Neural cell (in vitro differentiated cells): Measurements from ENCODE around the gene AGRP. TPM values are rescaled to one million over a fixed set of nuclear protein-coding genes. Genes with fewer than 3 reads are reported as not detected.

ENCODE experiments used
- H2AFZ ChIP-seq: fragments of 200-600, 300-800 bp; sonication (generic), shearing (Covaris generic); 2 replicates; pipeline ENCODE4 v1.6.0; 2014; ENCODE audit warnings: low read depth, mild to moderate bottlenecking, antibody characterized with exemption, low read length, moderate library complexity
- H3F3A ChIP-seq: fragments of 200-600 bp; shearing (Covaris generic); 2 replicates; pipeline ENCODE4 v1.6.1; 2016; ENCODE audit warnings: mild to moderate bottlenecking, moderate library complexity, mixed read lengths, antibody characterized with exemption, low read length; ENCODE audit not compliant: insufficient read depth, poor library complexity, severe bottlenecking
- H3K27ac ChIP-seq: fragments of 200-600, 300-800 bp; sonication (generic), shearing (Covaris generic); 2 replicates; pipeline ENCODE4 v1.5.1; 2014; ENCODE audit warnings: mild to moderate bottlenecking, low read length, moderate library complexity
- H3K27me3 ChIP-seq: fragments of 300-800, 200-600 bp; sonication (generic), shearing (Covaris generic); 2 replicates; pipeline ENCODE4 v1.6.0; 2014; ENCODE audit warnings: mild to moderate bottlenecking, low read depth, low read length, moderate library complexity; ENCODE audit not compliant: insufficient read depth
- H3K36me3 ChIP-seq: fragments of 300-800, 200-600 bp; sonication (generic), shearing (Covaris generic); 2 replicates; pipeline ENCODE4 v1.5.1; 2014; ENCODE audit warnings: mild to moderate bottlenecking, antibody characterized with exemption, low read length, moderate library complexity; ENCODE audit not compliant: insufficient read depth
- H3K4me2 ChIP-seq: fragments of 300-800, 200-600 bp; sonication (generic), shearing (Covaris generic); 2 replicates; pipeline ENCODE4 v1.6.0; 2014; ENCODE audit warnings: mild to moderate bottlenecking, low read length
- H3K4me3 ChIP-seq: fragments of 300-800, 200-600 bp; sonication (generic), shearing (Covaris generic); 2 replicates; pipeline ENCODE4 v1.5.1; 2014; ENCODE audit warnings: mild to moderate bottlenecking, low read length, moderate library complexity
- H3K79me2 ChIP-seq: fragments of 200-600 bp; shearing (Covaris generic); replicated peaks from 2 replicates; pipeline ENCODE4 v1.6.0; 2014; ENCODE audit warnings: mild to moderate bottlenecking, low read length, moderate library complexity; ENCODE audit not compliant: insufficient read depth
- H3K9ac ChIP-seq: fragments of 300-800, 200-600 bp; sonication (generic), shearing (Covaris generic); 2 replicates; pipeline ENCODE4 v1.6.1; 2016; ENCODE audit warnings: mild to moderate bottlenecking, low read length, mixed read lengths
- H3K9me2 ChIP-seq: fragments of 200-600 bp; shearing (Covaris generic); 2 replicates; pipeline ENCODE4 v1.6.1; 2016; ENCODE audit warnings: mild to moderate bottlenecking, low read length, mixed read lengths; ENCODE audit not compliant: insufficient read depth
- H3K9me3 ChIP-seq: fragments of 200-600, 300-800 bp; sonication (generic), shearing (Covaris generic); 2 replicates; pipeline ENCODE4 v1.6.1; 2016; ENCODE audit warnings: mild to moderate bottlenecking, mixed run types, low read length, moderate library complexity, mixed read lengths
- H4K20me1 ChIP-seq: fragments of 200-600 bp; shearing (Covaris generic); 2 replicates; pipeline ENCODE4 v1.6.1; 2016; ENCODE audit warnings: mild to moderate bottlenecking, mixed run types; ENCODE audit not compliant: insufficient read depth
- EP300 ChIP-seq: fragments of 450-650 bp; conservative IDR thresholded peaks from 2 replicates; pipeline ENCODE4 v1.6.1; 2014; ENCODE audit warnings: antibody characterized with exemption, mild to moderate bottlenecking, moderate library complexity; ENCODE audit not compliant: poor library complexity, severe bottlenecking
- EZH2 ChIP-seq: fragments of 200-600, 300-800 bp; shearing (Covaris generic), sonication (generic); IDR thresholded peaks from 2 replicates; pipeline ENCODE4 v1.6.1; 2014; ENCODE audit warnings: antibody characterized with exemption, low read length, borderline replicate concordance, mild to moderate bottlenecking; ENCODE audit not compliant: insufficient read depth, poor library complexity, severe bottlenecking
- MXI1 ChIP-seq: fragments of 450-650 bp; conservative IDR thresholded peaks from 2 replicates; pipeline ENCODE4 v1.6.1; 2014; ENCODE audit warnings: antibody characterized with exemption, mild to moderate bottlenecking; ENCODE audit not compliant: poor library complexity, severe bottlenecking
- POLR2AphosphoS5 ChIP-seq: IDR thresholded peaks from 2 replicates; pipeline ENCODE4 v1.6.1; 2012
- RAD21 ChIP-seq: fragments of 450-650 bp; conservative IDR thresholded peaks from 2 replicates; pipeline ENCODE4 v1.6.1; 2014; ENCODE audit warnings: antibody characterized with exemption, mild to moderate bottlenecking, moderate library complexity
- SMC3 ChIP-seq: fragments of 450-650 bp; conservative IDR thresholded peaks from 2 replicates; pipeline ENCODE4 v1.6.1; 2014; ENCODE audit warnings: antibody characterized with exemption, mild to moderate bottlenecking, moderate library complexity; ENCODE audit not compliant: poor library complexity
- TAF1 ChIP-seq: IDR thresholded peaks from 2 replicates; pipeline ENCODE4 v1.6.1; 2012; ENCODE audit warnings: low read depth
- polyA plus RNA-seq: library from polyadenylated mRNA; depleted of rRNA; stranded (reverse); fragments of >200 nt; gene quantifications from 2 replicates; pipeline ENCODE4 v1.2.3, GENCODE V29; 2014
- TF ChIP-seq, protein P1 (sequence below): fragments of 450-650 bp; IDR thresholded peaks from 2 replicates; pipeline ENCODE4 v1.5.1; 2014; ENCODE audit warnings: antibody characterized with exemption, mild to moderate bottlenecking, moderate library complexity; ENCODE audit not compliant: poor library complexity, severe bottlenecking
- TF ChIP-seq, protein P2 (sequence below): IDR thresholded peaks from 2 replicates; pipeline ENCODE4 v1.6.1; 2012; ENCODE audit warnings: borderline replicate concordance

AGRP gene
- polyA plus RNA-seq, 1 donor from 2014 or later, result not detected

DNA sequence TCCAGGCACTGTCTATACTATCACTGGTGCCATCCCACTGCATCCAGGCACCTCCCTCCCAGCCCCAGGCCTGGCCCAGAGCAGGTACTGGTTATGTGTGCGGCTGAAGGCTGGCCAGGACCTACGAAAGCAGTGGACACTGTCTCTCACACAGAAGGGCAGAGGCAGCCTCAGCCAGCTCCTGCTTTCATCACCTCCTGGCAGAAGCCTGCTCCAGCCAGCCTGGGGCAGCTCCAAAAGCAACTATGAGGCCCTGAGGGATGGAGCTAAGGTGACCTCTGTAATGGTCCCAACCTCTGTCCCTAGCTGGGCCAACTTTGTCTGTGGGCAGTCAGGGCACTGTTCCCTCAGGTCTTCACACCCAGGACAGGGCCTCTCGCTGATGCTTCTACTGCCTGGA, 33.6 kb downstream of the AGRP start:
- TF ChIP-seq SMC3 (no peak), POLR2AphosphoS5 (no peak), TAF1 (no peak), EZH2 (no peak), RAD21 (no peak), EP300 (no peak), MXI1 (no peak)
- TF ChIP-seq, protein P1, sequence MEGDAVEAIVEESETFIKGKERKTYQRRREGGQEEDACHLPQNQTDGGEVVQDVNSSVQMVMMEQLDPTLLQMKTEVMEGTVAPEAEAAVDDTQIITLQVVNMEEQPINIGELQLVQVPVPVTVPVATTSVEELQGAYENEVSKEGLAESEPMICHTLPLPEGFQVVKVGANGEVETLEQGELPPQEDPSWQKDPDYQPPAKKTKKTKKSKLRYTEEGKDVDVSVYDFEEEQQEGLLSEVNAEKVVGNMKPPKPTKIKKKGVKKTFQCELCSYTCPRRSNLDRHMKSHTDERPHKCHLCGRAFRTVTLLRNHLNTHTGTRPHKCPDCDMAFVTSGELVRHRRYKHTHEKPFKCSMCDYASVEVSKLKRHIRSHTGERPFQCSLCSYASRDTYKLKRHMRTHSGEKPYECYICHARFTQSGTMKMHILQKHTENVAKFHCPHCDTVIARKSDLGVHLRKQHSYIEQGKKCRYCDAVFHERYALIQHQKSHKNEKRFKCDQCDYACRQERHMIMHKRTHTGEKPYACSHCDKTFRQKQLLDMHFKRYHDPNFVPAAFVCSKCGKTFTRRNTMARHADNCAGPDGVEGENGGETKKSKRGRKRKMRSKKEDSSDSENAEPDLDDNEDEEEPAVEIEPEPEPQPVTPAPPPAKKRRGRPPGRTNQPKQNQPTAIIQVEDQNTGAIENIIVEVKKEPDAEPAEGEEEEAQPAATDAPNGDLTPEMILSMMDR, result no peak
- TF ChIP-seq, protein P2, sequence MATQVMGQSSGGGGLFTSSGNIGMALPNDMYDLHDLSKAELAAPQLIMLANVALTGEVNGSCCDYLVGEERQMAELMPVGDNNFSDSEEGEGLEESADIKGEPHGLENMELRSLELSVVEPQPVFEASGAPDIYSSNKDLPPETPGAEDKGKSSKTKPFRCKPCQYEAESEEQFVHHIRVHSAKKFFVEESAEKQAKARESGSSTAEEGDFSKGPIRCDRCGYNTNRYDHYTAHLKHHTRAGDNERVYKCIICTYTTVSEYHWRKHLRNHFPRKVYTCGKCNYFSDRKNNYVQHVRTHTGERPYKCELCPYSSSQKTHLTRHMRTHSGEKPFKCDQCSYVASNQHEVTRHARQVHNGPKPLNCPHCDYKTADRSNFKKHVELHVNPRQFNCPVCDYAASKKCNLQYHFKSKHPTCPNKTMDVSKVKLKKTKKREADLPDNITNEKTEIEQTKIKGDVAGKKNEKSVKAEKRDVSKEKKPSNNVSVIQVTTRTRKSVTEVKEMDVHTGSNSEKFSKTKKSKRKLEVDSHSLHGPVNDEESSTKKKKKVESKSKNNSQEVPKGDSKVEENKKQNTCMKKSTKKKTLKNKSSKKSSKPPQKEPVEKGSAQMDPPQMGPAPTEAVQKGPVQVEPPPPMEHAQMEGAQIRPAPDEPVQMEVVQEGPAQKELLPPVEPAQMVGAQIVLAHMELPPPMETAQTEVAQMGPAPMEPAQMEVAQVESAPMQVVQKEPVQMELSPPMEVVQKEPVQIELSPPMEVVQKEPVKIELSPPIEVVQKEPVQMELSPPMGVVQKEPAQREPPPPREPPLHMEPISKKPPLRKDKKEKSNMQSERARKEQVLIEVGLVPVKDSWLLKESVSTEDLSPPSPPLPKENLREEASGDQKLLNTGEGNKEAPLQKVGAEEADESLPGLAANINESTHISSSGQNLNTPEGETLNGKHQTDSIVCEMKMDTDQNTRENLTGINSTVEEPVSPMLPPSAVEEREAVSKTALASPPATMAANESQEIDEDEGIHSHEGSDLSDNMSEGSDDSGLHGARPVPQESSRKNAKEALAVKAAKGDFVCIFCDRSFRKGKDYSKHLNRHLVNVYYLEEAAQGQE, result no peak
- Histone ChIP-seq H3K27me3 (no peaks in the 10 kb centered on the region), H4K20me1 (no peaks in the 10 kb centered on the region), H3K9ac (no peak overlapping the region), H3K36me3 (no peaks in the 10 kb centered on the region), H3K27ac (no peak overlapping the region), H2AFZ (no peak overlapping the region), H3F3A (no peaks in the 10 kb centered on the region), H3K9me3 (no peaks in the 10 kb centered on the region), H3K4me3 (no peak overlapping the region), H3K9me2 (no peaks in the 10 kb centered on the region), H3K79me2 (no peaks in the 10 kb centered on the region), H3K4me2 (no peak overlapping the region)

DNA sequence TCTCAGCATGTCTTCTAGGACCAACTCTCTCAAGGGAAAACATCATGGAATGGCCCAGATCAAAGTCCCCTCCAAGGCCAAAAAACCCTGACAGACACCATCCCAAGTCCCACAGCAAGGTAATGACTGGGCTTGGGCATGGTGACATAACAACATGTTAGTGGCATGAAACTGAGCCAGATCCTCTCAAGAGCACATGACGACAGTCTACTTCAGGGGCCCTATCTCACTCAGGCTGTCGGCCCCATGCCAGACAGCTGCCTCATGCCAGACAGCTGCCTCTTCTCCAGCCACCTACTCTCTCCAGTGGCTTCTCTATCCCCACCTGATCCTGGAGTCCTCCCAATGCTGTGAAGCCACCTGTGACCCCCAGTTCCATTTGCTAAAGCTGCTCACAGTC, 34.0 kb downstream of the AGRP start:
- no peaks in the 10 kb centered on the region for H3K9me3 ChIP-seq
- no peaks in the 10 kb centered on the region for H3K79me2 ChIP-seq
- no peak overlapping the region for H3K27ac ChIP-seq
- no peaks in the 10 kb centered on the region for H3K36me3 ChIP-seq
- H4K20me1 ChIP-seq, result no peaks in the 10 kb centered on the region
- H3K9ac ChIP-seq, result no peak overlapping the region
- no peak overlapping the region for H3K4me3 ChIP-seq
- no peak overlapping the region for H3K4me2 ChIP-seq
- TF ChIP-seq, protein P2, result no peak
- TF ChIP-seq MXI1, result no peak
- TF ChIP-seq EZH2, result no peak
- no peak for TF ChIP-seq SMC3
- no peak for TF ChIP-seq EP300
- TF ChIP-seq, protein P1, result no peak
- TF ChIP-seq POLR2AphosphoS5, result no peak
- TF ChIP-seq RAD21, result no peak
- TF ChIP-seq TAF1, result no peak
- H3K9me2 ChIP-seq, result no peaks in the 10 kb centered on the region
- H2AFZ ChIP-seq, result no peak overlapping the region
- no peaks in the 10 kb centered on the region for H3F3A ChIP-seq
- H3K27me3 ChIP-seq, result no peaks in the 10 kb centered on the region
